SH-SY5Y (cell line): ENCODE data around the gene STX10.

ENCODE experiments used
- GATA2 ChIP-seq: IDR thresholded peaks from 2 replicates; pipeline ENCODE4 v1.6.1; 2011; ENCODE audit warnings: mild to moderate bottlenecking, low read depth, low read length
- GATA3 ChIP-seq: IDR thresholded peaks from 2 replicates; pipeline ENCODE4 v1.6.1; 2011; ENCODE audit warnings: low read depth, mild to moderate bottlenecking, low read length, moderate library complexity

STX10 gene

DNA sequence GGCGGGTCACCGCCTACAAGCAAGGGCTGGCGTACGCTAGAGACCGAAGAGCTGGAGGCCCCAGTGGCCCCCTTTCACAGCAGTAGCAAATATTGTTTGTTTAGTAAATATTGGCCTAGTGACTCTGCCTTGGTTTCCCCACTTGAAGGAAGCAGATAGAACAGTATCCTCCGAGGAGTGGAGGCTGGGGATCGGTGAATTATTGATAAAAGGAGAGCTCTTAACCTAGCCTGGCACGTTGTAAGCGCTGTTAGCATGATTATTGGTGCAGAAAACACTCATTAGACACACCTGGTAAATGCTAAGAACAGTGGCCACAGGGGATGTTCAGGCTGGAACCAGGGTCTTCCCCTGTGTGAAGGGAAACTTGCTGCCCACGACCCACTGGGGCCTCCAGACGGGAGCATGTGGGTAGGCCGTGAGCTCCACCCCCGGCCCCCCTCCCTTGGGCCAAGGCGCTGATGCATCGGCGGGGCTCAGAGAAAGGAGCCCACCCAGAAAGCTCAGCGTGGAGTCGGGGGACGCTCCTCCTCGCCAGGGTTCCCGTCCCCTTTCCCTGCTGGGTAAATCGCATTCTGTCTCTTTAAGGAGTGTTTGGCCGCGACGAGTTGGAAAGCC is 2.3 kb upstream of the STX10 start:
- TF ChIP-seq GATA3 = no peak
- TF ChIP-seq GATA2 = no peak

DNA sequence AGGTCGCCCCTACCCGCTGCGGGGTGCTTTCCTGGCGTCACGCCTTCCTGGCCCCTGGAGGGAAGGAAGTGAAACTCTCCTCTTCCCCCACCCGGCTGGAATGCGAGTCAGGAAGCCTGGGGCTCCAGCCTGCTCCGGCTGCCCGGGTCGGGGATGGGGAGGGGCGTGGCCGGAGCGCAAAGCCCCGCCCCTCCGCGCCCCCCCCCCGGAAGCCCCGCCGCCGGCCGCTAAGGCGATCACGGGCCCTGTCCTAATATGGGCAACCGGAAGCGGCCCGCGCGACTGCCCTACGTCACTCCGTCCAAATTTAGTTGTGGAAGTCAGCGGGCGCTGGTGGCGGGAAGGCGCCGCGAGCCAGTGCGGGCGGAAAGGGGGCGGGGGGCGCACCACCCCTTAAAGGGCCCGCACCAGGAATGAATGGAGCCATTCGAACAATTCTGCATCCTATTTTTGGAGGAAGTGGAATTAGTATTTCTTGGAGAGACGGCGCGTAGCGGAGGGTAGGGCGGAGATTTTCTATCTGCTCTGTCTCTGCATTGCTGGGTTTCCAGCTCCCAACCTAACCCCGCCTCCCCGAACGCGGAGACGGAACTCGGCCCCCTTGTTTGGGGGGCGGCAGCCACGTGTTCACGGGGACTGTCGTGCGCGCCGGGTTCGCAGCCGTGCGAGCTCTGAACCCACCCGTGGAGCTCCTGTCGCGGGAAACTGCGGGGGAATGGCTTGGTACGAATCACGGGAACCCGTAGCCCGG is 1.6 kb upstream of the STX10 start:
- TF ChIP-seq GATA2 = no peak
- TF ChIP-seq GATA3 = no peak

DNA sequence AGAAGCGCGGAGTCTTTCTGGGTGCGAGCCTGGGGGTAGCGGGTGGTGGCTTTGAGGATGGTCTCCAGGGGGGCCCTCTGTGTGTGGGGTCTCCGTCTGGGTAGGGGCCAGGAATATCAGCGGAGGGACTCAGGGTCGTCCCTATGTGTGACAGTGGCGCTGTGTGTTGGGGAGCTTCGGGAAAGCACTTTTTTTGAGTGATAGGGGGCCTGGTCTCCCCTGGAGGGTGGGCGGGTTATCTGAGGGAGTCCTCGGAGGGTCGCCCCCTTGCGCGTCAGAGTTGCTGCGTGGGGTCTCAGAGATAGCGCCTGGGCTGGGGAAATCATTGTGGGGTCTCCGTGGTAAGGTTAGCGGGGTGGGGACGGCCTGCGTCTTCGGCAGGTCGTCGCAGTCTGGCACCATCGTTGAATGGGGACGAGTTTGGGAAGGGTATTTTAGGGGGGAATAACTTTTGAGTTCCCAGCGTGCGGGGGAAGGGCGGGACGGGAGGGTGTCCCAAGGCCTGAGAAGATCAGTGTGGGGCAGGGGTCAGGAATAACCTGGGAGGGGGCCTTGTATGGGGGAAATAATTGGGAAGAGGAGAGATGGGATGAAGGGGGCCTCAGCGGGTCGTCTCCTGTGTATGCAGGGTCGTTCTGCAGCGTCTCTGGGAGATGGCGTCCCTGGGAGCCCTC is 893 bp upstream of the STX10 start:
- TF ChIP-seq GATA2 (no peak), GATA3 (no peak)

DNA sequence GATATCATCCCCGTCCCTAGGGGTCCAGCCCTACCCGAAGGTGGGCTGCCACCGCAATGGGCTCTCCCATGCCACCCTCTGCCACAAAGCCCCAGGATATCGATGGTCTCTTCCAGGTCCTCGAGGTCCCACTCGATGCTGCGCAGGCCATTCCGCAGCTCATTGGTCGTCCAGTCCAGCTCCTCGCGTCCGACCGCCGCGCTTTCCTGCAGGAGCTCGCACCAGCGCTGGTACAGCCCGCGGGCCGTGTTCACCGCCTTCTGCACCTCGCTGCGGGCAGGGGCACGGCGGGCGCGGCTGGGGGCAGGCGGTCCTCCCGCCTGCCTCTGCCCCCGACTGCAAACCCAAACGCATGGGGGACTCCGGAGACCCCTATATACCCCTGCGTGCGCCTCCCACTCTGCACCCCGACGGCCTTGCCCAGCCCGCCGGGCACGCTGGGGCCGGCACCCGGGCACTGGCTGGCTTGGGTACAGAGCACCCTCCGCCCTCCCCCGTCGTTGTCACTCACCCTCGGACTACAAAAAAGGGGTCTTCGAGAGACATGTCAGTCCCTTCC is 468 bp downstream of the STX10 start:
- TF ChIP-seq GATA3 = no peak
- no peak for TF ChIP-seq GATA2

DNA sequence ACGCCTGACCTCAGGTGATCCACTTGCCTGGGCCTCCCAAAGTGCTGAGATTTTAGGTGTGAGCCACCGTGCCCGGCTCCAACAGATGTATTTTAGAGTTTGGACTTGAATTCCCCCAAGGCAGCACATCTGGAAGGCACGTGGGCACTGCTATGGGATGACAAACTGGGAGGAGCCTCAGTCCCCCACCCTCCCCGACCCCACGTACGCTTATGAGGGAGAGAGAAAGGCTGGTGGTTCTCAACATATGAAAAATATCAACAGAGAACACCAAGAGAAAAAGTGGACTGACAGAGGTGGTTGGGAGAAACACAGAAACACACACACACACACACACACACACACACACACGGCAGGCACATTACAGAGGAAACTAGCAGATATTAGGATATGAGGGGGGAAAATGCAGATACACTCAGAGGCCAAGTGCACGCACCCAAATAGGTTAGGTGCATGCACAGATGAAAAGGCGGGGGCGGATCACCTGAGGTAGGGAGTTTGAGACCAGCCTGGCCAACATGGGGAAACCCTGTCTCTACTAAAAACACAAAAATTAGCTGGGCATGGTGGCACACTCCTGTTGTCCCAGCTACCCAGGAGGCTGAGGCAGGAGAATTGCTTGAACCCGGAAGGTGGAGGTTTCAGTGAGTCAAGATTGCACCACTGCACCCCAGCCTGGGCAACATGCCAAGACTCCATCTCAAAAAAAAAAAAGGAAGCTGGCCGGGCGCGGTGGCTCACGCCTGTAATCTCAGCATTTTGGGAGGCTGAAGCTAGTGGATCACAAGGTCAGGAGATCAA is 3.2 kb downstream of the STX10 start:
- TF ChIP-seq GATA2 = no peak
- TF ChIP-seq GATA3 = no peak

DNA sequence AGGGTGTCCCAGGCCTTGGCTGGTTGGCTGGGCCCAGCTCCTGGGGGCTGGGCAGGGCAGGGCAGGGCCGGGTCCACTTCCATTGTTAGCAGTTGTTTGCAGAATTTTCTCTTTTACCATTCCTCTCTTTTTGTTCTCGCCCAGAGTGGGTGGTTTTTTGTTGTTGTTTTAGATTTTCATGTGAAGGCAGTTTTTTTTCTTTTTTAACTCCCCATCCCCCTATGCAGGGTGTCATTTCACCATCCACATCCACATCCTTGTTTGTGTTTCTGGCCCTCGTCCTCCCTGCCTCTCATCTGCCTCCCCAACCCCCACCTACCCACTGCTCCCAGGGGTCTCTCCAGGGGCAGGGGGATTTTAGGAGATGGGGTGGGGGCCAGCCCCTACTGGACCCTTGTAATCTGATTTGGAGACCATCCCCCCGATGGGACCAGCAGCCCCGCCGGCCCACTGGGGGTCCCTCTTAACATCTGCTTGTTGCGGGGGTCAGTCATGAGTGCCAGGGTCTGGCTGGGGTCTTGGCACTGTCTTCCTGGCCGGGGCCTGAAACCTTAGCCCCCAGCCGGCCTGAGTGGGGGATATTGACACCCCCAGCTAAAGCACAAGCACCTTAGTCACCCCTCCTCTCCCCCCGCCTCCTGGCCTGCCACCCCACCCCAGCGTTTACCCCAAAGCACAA is 10.4 kb downstream of the STX10 start:
- no peak for TF ChIP-seq GATA2
- no peak for TF ChIP-seq GATA3

DNA sequence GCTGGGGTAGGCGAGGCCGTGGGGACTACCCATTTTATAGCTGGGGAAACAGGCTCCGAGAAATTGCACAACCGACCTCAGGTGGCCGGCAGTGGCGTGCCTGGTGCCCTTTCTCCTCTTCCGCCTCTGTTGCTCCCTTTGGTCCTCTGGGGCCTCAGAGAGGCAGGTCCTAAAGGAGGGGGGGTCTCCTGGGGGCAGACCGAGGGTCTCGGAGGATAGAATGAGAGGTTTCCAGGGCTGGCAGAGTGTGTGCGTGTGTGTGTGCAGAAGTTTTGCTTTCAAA is 11.3 kb downstream of the STX10 start:
- no peak for TF ChIP-seq GATA3
- TF ChIP-seq GATA2 = no peak

DNA sequence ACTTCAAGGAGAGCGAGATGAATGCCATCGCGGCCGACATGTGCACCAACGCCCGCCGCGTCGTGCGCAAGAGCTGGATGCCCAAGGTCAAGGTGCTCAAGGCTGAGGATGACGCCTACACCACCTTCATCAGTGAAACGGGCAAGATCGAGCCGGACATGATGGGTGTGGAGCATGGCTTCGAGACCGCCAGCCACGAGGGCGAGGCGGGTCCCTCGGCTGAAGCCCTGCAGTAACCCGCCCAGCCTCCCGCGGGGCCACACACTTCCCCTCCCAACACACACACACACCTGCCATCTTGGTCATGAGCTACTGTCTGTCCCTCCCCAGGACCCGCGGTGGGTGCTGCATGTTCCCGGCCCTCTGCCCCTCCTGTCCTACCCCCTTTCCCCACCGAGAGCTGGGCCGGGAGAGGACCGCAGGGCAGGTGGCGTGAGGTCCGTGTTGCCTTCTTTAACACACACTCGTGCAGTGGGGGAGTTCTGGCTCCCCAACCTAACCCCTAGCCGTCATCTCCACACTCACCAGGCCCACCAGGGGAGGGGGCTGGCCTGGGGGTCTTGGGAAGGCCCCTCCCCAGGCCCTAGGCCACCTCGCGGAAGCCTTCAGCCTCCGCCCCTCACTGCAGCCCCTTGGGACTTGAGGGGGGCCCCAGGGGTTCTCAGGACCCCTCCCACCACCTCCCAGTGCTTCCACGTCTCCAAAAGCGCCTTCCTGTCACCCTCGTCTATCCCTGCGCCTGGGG is 11.8 kb downstream of the STX10 start:
- TF ChIP-seq GATA3 (no peak), GATA2 (no peak)

DNA sequence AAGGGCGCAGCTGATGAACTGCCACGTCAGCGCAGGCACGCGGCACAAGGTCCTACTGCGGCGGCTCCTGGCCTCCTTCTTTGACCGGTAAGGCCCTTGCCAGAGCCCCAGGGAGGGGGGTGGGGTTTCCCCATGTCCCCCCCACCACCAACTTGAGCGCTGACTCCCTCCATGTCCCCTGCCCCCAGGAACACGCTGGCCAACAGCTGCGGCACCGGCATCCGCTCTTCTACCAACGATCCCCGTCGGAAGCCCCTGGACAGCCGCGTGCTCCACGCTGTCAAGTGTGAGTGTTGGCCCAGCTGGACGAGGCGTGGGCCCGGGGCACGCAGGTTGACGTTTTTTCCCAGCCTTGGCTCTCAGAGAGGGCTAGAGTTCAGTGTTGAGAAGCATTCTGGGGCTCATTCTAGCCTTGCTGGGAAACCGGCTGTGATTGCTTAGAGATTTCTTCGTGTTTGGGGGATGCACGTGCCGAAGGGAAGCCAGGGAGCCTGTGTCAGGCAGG is 12.8 kb downstream of the STX10 start:
- no peak for TF ChIP-seq GATA3
- TF ChIP-seq GATA2 = no peak

DNA sequence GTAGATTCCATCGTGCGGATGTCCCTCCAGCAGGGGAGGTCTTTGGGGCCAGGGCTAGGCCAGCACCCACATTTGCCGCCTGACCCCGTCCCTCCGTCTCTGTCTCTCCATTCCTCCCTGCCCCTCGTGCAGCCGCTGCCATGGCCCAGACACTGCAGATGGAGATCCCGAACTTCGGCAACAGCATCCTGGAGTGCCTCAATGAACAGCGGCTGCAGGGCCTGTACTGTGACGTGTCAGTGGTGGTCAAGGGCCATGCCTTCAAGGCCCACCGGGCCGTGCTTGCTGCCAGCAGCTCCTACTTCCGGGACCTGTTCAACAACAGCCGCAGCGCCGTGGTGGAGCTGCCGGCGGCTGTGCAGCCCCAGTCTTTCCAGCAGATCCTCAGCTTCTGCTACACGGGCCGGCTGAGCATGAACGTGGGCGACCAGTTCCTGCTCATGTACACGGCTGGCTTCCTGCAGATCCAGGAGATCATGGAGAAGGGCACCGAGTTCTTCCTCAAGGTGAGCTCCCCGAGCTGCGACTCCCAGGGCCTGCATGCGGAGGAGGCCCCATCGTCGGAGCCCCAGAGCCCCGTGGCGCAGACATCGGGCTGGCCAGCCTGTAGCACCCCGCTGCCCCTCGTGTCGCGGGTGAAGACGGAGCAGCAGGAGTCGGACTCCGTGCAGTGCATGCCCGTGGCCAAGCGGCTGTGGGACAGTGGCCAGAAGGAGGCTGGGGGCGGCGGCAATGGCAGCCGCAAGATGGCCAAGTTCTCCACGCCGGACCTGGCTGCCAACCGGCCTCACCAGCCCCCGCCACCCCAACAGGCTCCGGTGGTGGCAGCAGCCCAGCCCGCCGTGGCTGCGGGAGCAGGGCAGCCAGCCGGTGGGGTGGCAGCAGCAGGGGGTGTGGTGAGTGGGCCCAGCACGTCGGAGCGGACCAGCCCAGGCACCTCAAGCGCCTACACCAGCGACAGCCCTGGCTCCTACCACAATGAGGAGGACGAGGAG is 14.8 kb downstream of the STX10 start:
- TF ChIP-seq GATA3 = no peak
- TF ChIP-seq GATA2 = no peak

DNA sequence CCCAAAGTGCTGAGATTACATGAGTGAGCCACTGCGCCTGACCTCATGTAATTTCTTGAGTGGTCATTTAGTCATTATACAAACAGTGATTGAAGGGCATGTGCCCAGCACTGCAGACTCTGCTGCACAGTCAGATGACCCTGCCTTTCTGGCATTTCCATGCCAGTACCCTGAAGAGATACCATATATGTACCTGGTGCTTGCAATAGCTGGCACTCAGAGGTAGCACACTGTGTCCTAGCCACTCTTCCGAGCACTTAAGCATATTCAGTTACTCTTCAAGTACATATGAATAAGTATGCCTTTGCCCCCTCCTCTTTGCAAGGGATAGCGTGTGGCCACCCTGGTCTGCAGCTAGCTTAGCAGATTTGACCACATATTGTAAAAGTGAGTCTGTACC is 15.5 kb downstream of the STX10 start:
- no peak for TF ChIP-seq GATA2
